HepG2 (cell line): ENCODE results near the gene RBMS2. TPM values are rescaled to one million over a fixed set of nuclear protein-coding genes. Genes with fewer than 3 reads are reported as not detected.
A peak's percentile ranks its signal among the peaks of the same experiment; 100 is the strongest.

Source experiments
- ATAC-seq: fragments of 200-7000 bp; cut with Tn5 transposase; 3 replicates; pipeline ENCODE4 v1.9.1; 2020; ENCODE audit warnings: mild to moderate bottlenecking, moderate library complexity
- BruUV-seq: library from RNA; stranded (reverse); fragments of 400-500 nt; replicated peaks from 2 replicates; lab custom pipeline; 2021; lab: Mats Ljungman, UMichigan
- CTCF ChIA-PET: fragments of 300-600 bp; formaldehyde crosslinking; extraction: SDS; loops from one replicate; lab custom pipeline; 2021; ENCODE audit warnings: low total read pairs, inconsistent platforms, low intra/inter-chr PET ratio; lab: Yijun Ruan, JAX
- POLR2A ChIA-PET: fragments of 350-600 bp; sonication (Branson Sonifier 250); formaldehyde crosslinking; loops from one replicate; lab custom pipeline; 2020; ENCODE audit warnings: antibody characterized with exemption, inconsistent platforms; lab: Yijun Ruan, JAX
- DNase-seq: peaks from one replicate; pipeline ENCODE4 v3.0.0-alpha.2; 2015; ENCODE audit warnings: low spot score
- FAIRE-seq: peaks from 3 replicates; lab custom pipeline; 2011; peaks lifted over from hg19 to GRCh38; lab: Jason Lieb, UNC
- H2AFZ ChIP-seq: one replicate; pipeline ENCODE4 v1.6.1; 2011; ENCODE audit warnings: low read length, inconsistent platforms
- H3K27ac ChIP-seq: fragments of 300-600 bp; 3 replicates; pipeline ENCODE4 v1.8.0; 2011; ENCODE audit warnings: mixed run types, mild to moderate bottlenecking, mixed read lengths, low read length, inconsistent platforms; ENCODE audit not compliant: insufficient read depth; ENCODE audit errors: extremely low read length
- H3K27me3 ChIP-seq, 2 experiments: fragments of 200-600 bp in 1 of 2; 2 replicates in 1 of 2; 3 replicates in 1 of 2; pipeline versions ENCODE4 v1.6.0 to v1.8.0; 2011; ENCODE audit warnings: low read length in 2 of 2, mild to moderate bottlenecking in 2 of 2, moderate library complexity in 2 of 2, inconsistent platforms in 1 of 2; ENCODE audit not compliant: insufficient read depth in 2 of 2, control insufficient read depth in 1 of 2
- H3K36me3 ChIP-seq, 2 experiments: fragments of 200-600 bp in 1 of 2; replicated peaks in 1 of 2; 2 replicates in 1 of 2; 3 replicates in 1 of 2; pipeline versions ENCODE4 v1.5.1 to v1.8.0; 2011; ENCODE audit warnings: low read length in 2 of 2, inconsistent platforms in 1 of 2; ENCODE audit not compliant: insufficient read depth in 2 of 2, control insufficient read depth in 1 of 2
- H3K4me1 ChIP-seq: 2 replicates; pipeline ENCODE4 v1.5.1; 2012; ENCODE audit warnings: low read length, inconsistent platforms; ENCODE audit not compliant: insufficient read depth
- H3K4me2 ChIP-seq: 2 replicates; pipeline ENCODE4 v1.6.0; 2011; ENCODE audit warnings: low read depth, low read length, inconsistent platforms
- H3K4me3 ChIP-seq, 3 experiments: fragments of 200-600 bp in 1 of 3; sonication (generic), shearing (Covaris generic) in 1 of 3; replicated peaks in 1 of 3; 2 replicates each; pipeline ENCODE4 v1.5.1; 2011 to 2016; ENCODE audit warnings: low read length in 3 of 3, inconsistent platforms in 2 of 3, low read depth in 2 of 3, mild to moderate bottlenecking in 2 of 3, control low read depth in 1 of 3, mixed read lengths in 1 of 3; ENCODE audit not compliant: insufficient read depth in 1 of 3
- H3K79me2 ChIP-seq: one replicate; pipeline ENCODE4 v1.6.1; 2011; ENCODE audit warnings: low read length, inconsistent platforms; ENCODE audit not compliant: insufficient read depth
- H3K9ac ChIP-seq: 2 replicates; pipeline ENCODE4 v1.6.0; 2011; ENCODE audit warnings: mild to moderate bottlenecking, low read depth, low read length, inconsistent platforms; ENCODE audit not compliant: insufficient read depth
- H3K9me3 ChIP-seq: 2 replicates; pipeline ENCODE4 v1.5.1; 2012; ENCODE audit warnings: mild to moderate bottlenecking, low read length
- H4K20me1 ChIP-seq: 2 replicates; pipeline ENCODE4 v1.6.0; 2011; ENCODE audit warnings: inconsistent platforms, mild to moderate bottlenecking, low read length, moderate library complexity; ENCODE audit not compliant: insufficient read depth
- CEBPB ChIP-seq: IDR thresholded peaks from 2 replicates; pipeline ENCODE4 v1.6.1; 2011; ENCODE audit warnings: low read depth, low read length, improper control_type of control experiment, borderline replicate concordance
- MIXL1 ChIP-seq: IDR thresholded peaks from 2 replicates; pipeline ENCODE4 v1.6.1; 2016
- ZKSCAN1 ChIP-seq: fragments of 150-350 bp; IDR thresholded peaks from 2 replicates; pipeline ENCODE4 v1.6.1; 2014; ENCODE audit warnings: low read length
- ZNF317 ChIP-seq: sonication (generic); formaldehyde crosslinking; IDR thresholded peaks from 2 replicates; pipeline ENCODE4 v1.5.0; 2020; ENCODE audit warnings: mild to moderate bottlenecking, missing genetic modification reagents
- ZNF34 ChIP-seq: sonication (generic); formaldehyde crosslinking; IDR thresholded peaks from 2 replicates; pipeline ENCODE4 v1.4.0; 2020; ENCODE audit warnings: mild to moderate bottlenecking, missing genetic modification reagents, borderline replicate concordance
- ZNF543 ChIP-seq: sonication (generic); formaldehyde crosslinking; IDR thresholded peaks from 2 replicates; pipeline ENCODE4 v1.4.0; 2020; ENCODE audit warnings: mild to moderate bottlenecking, missing genetic modification reagents
- ZNF678 ChIP-seq: sonication (generic); formaldehyde crosslinking; IDR thresholded peaks from 2 replicates; pipeline ENCODE4 v1.4.0; 2020; ENCODE audit warnings: mild to moderate bottlenecking, missing genetic modification reagents
- WGBS: methylation state at CpG from one replicate; pipeline ENCODE4 v1.1.6; 2017; ENCODE audit warnings: low lambda C conversion rate; 5-methylcytosine and 5-hydroxymethylcytosine counted together
- in situ Hi-C: cut with HindIII; loops from 2 replicates; pipeline ENCODE4 v1.10.0; 2017; ENCODE audit warnings: low pct_unique_long_range_greater_than_20kb; ENCODE audit not compliant: extremely low pct_ligation_motif_present
- intact Hi-C: fragments of 100-400 bp; cut with micrococcal nuclease; formaldehyde crosslinking; loops from one replicate; pipeline ENCODE4 v1.10.0; 2022; ENCODE audit not compliant: unreplicated experiment
- polyA plus RNA-seq, 8 experiments: library from polyadenylated mRNA; depleted of rRNA in 3 of 8; stranded (reverse) in 7 of 8; unstranded in 1 of 8; fragments of >200 nt; fragmentation: Illumina TruSeq in 4 of 8; extraction: Trizol in 4 of 8; gene quantifications; 2 replicates each; pipeline versions ENCODE4 v1.2.1 to v1.2.3, GENCODE V29; 2011 to 2016; ENCODE audit warnings: low read depth in 4 of 8, missing spikeins in 1 of 8, mixed read lengths in 1 of 8; ENCODE audit not compliant: insufficient read depth in 1 of 8
- total RNA-seq, 5 experiments: library from RNA; depleted of rRNA; stranded (reverse); fragments of >200 nt; fragmentation: Illumina TruSeq; extraction: Trizol; gene quantifications; 2 replicates each; pipeline ENCODE4 v1.2.3, GENCODE V29; 2016; ENCODE audit warnings: low read depth in 1 of 5
- TF ChIP-seq, protein P1 (sequence below): sonication (generic); formaldehyde crosslinking; IDR thresholded peaks from 2 replicates; pipeline ENCODE4 v1.5.0; 2020; ENCODE audit warnings: missing genetic modification reagents
- TF ChIP-seq, protein P2 (sequence below): IDR thresholded peaks from 2 replicates; pipeline ENCODE4 v1.6.1; 2016; ENCODE audit warnings: low read depth, borderline replicate concordance

Gene RBMS2
- total and polyA plus RNA-seq, 2 of the 13 experiments (the other 11 are each of a cell fraction or from before 2014, with no cell fraction given), result 0.53 to 7.4 TPM

DNA sequence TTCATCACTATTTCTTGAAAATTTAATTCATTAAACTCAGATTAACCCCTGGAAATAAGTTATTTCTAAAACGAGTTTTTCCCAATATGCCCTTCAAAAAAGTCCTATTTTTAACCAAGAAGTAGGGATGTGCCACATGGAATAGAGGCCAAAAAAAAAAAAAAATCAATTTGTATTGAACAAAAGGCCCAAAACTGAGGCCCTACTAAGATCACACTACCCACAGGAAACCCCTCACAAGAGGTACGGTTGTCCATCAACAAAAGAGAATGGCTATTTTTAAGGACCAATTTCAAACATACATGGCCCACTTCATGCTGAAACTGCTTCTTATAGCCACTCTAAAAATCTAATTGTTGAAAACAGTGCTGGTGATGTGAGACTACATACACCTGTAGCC is 116.0 kb downstream of the RBMS2 start (continued):
- TF ChIP-seq ZNF678 (no peak), ZKSCAN1 (peak; percentile 70; the same call in 1 of the 2 replicates), ZNF543 (no peak), MIXL1 (CRISPR knock-in tag) (no peak), ZNF34 (CRISPR knock-in tag) (no peak)
- TF ChIP-seq, protein P1, sequence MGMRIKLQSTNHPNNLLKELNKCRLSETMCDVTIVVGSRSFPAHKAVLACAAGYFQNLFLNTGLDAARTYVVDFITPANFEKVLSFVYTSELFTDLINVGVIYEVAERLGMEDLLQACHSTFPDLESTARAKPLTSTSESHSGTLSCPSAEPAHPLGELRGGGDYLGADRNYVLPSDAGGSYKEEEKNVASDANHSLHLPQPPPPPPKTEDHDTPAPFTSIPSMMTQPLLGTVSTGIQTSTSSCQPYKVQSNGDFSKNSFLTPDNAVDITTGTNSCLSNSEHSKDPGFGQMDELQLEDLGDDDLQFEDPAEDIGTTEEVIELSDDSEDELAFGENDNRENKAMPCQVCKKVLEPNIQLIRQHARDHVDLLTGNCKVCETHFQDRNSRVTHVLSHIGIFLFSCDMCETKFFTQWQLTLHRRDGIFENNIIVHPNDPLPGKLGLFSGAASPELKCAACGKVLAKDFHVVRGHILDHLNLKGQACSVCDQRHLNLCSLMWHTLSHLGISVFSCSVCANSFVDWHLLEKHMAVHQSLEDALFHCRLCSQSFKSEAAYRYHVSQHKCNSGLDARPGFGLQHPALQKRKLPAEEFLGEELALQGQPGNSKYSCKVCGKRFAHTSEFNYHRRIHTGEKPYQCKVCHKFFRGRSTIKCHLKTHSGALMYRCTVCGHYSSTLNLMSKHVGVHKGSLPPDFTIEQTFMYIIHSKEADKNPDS (CRISPR knock-in tag), result no peak
- TF ChIP-seq, protein P2, sequence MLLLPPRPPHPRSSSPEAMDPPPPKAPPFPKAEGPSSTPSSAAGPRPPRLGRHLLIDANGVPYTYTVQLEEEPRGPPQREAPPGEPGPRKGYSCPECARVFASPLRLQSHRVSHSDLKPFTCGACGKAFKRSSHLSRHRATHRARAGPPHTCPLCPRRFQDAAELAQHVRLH (CRISPR knock-in tag), result no peak
- TF ChIP-seq, all 625 proteins: peak for 2

DNA sequence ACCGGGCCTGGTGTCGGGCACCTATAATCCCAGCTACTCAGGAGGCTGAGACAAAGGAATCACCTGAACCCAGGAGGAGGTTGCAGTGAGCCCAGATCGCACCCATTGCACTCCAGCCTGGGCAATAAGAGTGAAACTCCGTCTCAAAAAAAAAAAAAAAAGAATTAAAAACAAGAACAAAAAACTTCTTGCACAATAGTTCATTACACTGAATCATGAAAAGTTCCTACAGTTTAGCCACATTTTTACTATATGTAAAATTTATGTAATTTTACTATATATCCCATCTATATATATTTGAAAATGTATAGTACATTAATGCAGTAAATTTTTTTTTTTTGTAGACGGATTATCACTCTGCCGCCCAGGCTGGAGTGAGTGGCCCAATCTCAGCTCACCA is 119.6 kb downstream of the RBMS2 start:
- no peak for DNase-seq

More for the DNA sequence above, 119.6 kb downstream of the RBMS2 start:
- Histone ChIP-seq H3K27me3 (peaks cover 0 to 3% of the 10 kb centered on the region in 2 experiments; a peak in 1 of 5 replicates), H3K4me2 (no peak overlapping the region), H3K27ac (no peak overlapping the region), H3K4me3 (no peak overlapping the region), H3K79me2 (peaks cover 39% of the 10 kb centered on the region), H3K36me3 (peaks cover 14 to 57% of the 10 kb centered on the region in 2 experiments), H2AFZ (no peak overlapping the region), H4K20me1 (peaks cover 15% of the 10 kb centered on the region), H3K9me3 (no peaks in the 10 kb centered on the region), H3K4me1 (peaks cover 42% of the 10 kb centered on the region), H3K9ac (no peak overlapping the region)
- WGBS, result 97% methylated on average over 6 of the region's 6 CpGs
- intact Hi-C loops, result loop anchor here (10.0 kb wide), 1 partner anchor 84 kb away; the partner anchor contains the start of gene NACA
- no peak for ATAC-seq
- POLR2A ChIA-PET, result no interaction called here
- BruUV-seq, result no TSS peak
- in situ Hi-C loops, result loop anchor here (10.0 kb wide), 1 partner anchor 84 kb away; the partner anchor contains the start of gene NACA
- 0 out of 2 replicates have a peak, but pooled peaks have one; percentile 14 for TF ChIP-seq CEBPB
- TF ChIP-seq ZNF317 (CRISPR knock-in tag), result no peak
- CTCF ChIA-PET, result no interaction called here
- no peak for FAIRE-seq
